ENCODE results near the gene OR5K2. TPM values are rescaled to one million over a fixed set of nuclear protein-coding genes. Genes with fewer than 3 reads are reported as not detected.

OR5K2 gene
- total RNA-seq, 1 experiment from 2014 or later, result not detected

- BruUV-seq (replicated peaks), result no TSS peak
- ATAC-seq (no peak), DNase-seq (ENCODE audit: low read depth, low spot score) (no peak)
- Histone ChIP-seq H3K4me3 (ENCODE audit: low read depth in 2 of 2, low read length in 2 of 2) (no peak overlapping the region), H3K9me3 (ENCODE audit: control insufficient read depth, insufficient read depth, low read depth, low read length) (no peaks in the 10 kb centered on the region), H3K4me1 (ENCODE audit: control insufficient read depth, insufficient read depth, low read length) (no peaks in the 10 kb centered on the region), H3K27ac (ENCODE audit: low read length) (no peak overlapping the region), H3K27me3 (ENCODE audit: control insufficient read depth, insufficient read depth, low read length) (peaks cover 30% of the 10 kb centered on the region), H3K36me3 (ENCODE audit: control insufficient read depth, insufficient read depth, low read length) (no peaks in the 10 kb centered on the region)
- ChIA-PET POLR2A (no interaction called here), CTCF (no interaction called here)
- intact Hi-C loops (cut with micrococcal nuclease; ENCODE audit: unreplicated experiment) (no loop called here), in situ Hi-C loops (cut with HindIII; ENCODE audit: low pct_unique_long_range_greater_than_20kb, low sequenced_read_pairs) (no loop called here)
- TF ChIP-seq TCF7L2 (IDR thresholded peaks at IDR 0.05; ENCODE audit: low read depth, low read length) (no peak), REST (IDR thresholded peaks at IDR 0.05; ENCODE audit: insufficient read depth in 1 of 2, low read depth in 2 of 2, low read length in 1 of 2) (no peak), SIN3A (IDR thresholded peaks at IDR 0.05; ENCODE audit: borderline replicate concordance, insufficient read depth, low read depth, low read length) (no peak), POLR2AphosphoS5 (IDR thresholded peaks at IDR 0.05; ENCODE audit: low read depth, low read length) (no peak)
- TF ChIP-seq, protein P1, sequence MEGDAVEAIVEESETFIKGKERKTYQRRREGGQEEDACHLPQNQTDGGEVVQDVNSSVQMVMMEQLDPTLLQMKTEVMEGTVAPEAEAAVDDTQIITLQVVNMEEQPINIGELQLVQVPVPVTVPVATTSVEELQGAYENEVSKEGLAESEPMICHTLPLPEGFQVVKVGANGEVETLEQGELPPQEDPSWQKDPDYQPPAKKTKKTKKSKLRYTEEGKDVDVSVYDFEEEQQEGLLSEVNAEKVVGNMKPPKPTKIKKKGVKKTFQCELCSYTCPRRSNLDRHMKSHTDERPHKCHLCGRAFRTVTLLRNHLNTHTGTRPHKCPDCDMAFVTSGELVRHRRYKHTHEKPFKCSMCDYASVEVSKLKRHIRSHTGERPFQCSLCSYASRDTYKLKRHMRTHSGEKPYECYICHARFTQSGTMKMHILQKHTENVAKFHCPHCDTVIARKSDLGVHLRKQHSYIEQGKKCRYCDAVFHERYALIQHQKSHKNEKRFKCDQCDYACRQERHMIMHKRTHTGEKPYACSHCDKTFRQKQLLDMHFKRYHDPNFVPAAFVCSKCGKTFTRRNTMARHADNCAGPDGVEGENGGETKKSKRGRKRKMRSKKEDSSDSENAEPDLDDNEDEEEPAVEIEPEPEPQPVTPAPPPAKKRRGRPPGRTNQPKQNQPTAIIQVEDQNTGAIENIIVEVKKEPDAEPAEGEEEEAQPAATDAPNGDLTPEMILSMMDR (IDR thresholded peaks at IDR 0.05), result no peak
These were observed 48.5 kb downstream of the OR5K2 start for GRCh38 chr3:98545940-98546339.

Other genes starting within 250 kb of the OR5K2 start
- not detected for gene OR5H6, start 233.4 kb upstream of the OR5K2 start, total RNA-seq (2021; ENCODE audit: unreplicated experiment)
- gene OR5H2, start 215.2 kb upstream of the OR5K2 start, total RNA-seq (2021; ENCODE audit: unreplicated experiment), result not detected
- gene OR5K4, start 143.8 kb upstream of the OR5K2 start, total RNA-seq (2021; ENCODE audit: unreplicated experiment), result not detected
- not detected for gene OR5K3, start 107.0 kb upstream of the OR5K2 start, total RNA-seq (2021; ENCODE audit: unreplicated experiment)
- gene OR5K1, start 34.5 kb upstream of the OR5K2 start, total RNA-seq (2021; ENCODE audit: unreplicated experiment), result not detected
- 77.3 TPM for gene CLDND1, start 25.2 kb downstream of the OR5K2 start, total RNA-seq (2021; ENCODE audit: unreplicated experiment)
- gene GPR15, start 34.3 kb downstream of the OR5K2 start, total RNA-seq (2021; ENCODE audit: unreplicated experiment), result not detected
- 14.7 TPM for gene CPOX, start 95.9 kb downstream of the OR5K2 start, total RNA-seq (2021; ENCODE audit: unreplicated experiment)